HepG2 (cell line): ENCODE data around the gene HNRNPM. TPM values are rescaled to one million over a fixed set of nuclear protein-coding genes. Genes with fewer than 3 reads are reported as not detected.
A peak's percentile ranks its signal among the peaks of the same experiment; 100 is the strongest.

ENCODE experiments used
- AGO1 ChIP-seq: fragments of 200-400 bp; formaldehyde crosslinking; IDR thresholded peaks from 2 replicates; pipeline ENCODE4 v1.6.1; 2017; ENCODE audit warnings: mild to moderate bottlenecking, low read depth, low read length, moderate library complexity; ENCODE audit not compliant: poor library complexity, severe bottlenecking
- ARNT ChIP-seq: fragments of 450-650 bp; IDR thresholded peaks from 2 replicates; pipeline ENCODE4 v1.6.1; 2017
- FOXC1 ChIP-seq: sonication (generic); formaldehyde crosslinking; IDR thresholded peaks from 2 replicates; pipeline ENCODE4 v1.8.0; 2022; ENCODE audit warnings: mild to moderate bottlenecking, missing genetic modification reagents, borderline replicate concordance
- GPN1 ChIP-seq: sonication (generic); formaldehyde crosslinking; IDR thresholded peaks from 2 replicates; pipeline ENCODE4 v1.5.1; 2020; ENCODE audit warnings: missing genetic modification reagents, borderline replicate concordance
- HES4 ChIP-seq: sonication (generic); formaldehyde crosslinking; IDR thresholded peaks from 2 replicates; pipeline ENCODE4 v1.9.0; 2021; ENCODE audit warnings: mild to moderate bottlenecking, missing genetic modification reagents, borderline replicate concordance
- MXD4 ChIP-seq: IDR thresholded peaks from 2 replicates; pipeline ENCODE4 v1.6.1; 2016; ENCODE audit warnings: mild to moderate bottlenecking, missing biosample characterization, missing genetic modification reagents
- NCOA5 ChIP-seq: sonication (generic); formaldehyde crosslinking; IDR thresholded peaks from 2 replicates; pipeline ENCODE4 v1.4.0; 2020; ENCODE audit warnings: missing genetic modification reagents
- REPIN1 ChIP-seq: sonication (generic); formaldehyde crosslinking; IDR thresholded peaks from 2 replicates; pipeline ENCODE4 v1.8.0; 2022; ENCODE audit warnings: missing genetic modification reagents, low read depth, mild to moderate bottlenecking, borderline replicate concordance
- REXO4 ChIP-seq: sonication (generic); formaldehyde crosslinking; IDR thresholded peaks from 2 replicates; pipeline ENCODE4 v1.8.0; 2022; ENCODE audit warnings: missing genetic modification reagents, mild to moderate bottlenecking, borderline replicate concordance
- SIX4 ChIP-seq: sonication (generic); formaldehyde crosslinking; IDR thresholded peaks from 2 replicates; pipeline ENCODE4 v1.4.0; 2020; ENCODE audit warnings: missing genetic modification reagents
- YEATS2 ChIP-seq: sonication (generic); formaldehyde crosslinking; IDR thresholded peaks from 2 replicates; pipeline ENCODE4 v1.4.0; 2020; ENCODE audit warnings: missing genetic modification reagents, borderline replicate concordance
- ZBTB33 ChIP-seq: sonication (generic); formaldehyde crosslinking; IDR thresholded peaks from 2 replicates; pipeline ENCODE4 v1.4.0; 2020; ENCODE audit warnings: missing genetic modification reagents
- ZFP37 ChIP-seq: sonication (generic); formaldehyde crosslinking; IDR thresholded peaks from 2 replicates; pipeline ENCODE4 v1.4.0; 2020; ENCODE audit warnings: missing genetic modification reagents, borderline replicate concordance
- ZNF230 ChIP-seq: sonication (generic); formaldehyde crosslinking; IDR thresholded peaks from 2 replicates; pipeline ENCODE4 v1.4.0; 2020; ENCODE audit warnings: mild to moderate bottlenecking, missing genetic modification reagents
- ZNF296 ChIP-seq: sonication (generic); formaldehyde crosslinking; conservative IDR thresholded peaks from 2 replicates; pipeline ENCODE4 v1.5.0; 2020; ENCODE audit warnings: mild to moderate bottlenecking, missing genetic modification reagents
- ZNF331 ChIP-seq: sonication (generic); formaldehyde crosslinking; IDR thresholded peaks from 2 replicates; pipeline ENCODE4 v1.4.0; 2020; ENCODE audit warnings: missing genetic modification reagents
- ZNF496 ChIP-seq: sonication (generic); formaldehyde crosslinking; IDR thresholded peaks from 2 replicates; pipeline ENCODE4 v1.8.1; 2023; ENCODE audit warnings: mild to moderate bottlenecking, moderate library complexity, missing genetic modification reagents; ENCODE audit not compliant: insufficient replicate concordance
- ZNF749 ChIP-seq: sonication (generic); formaldehyde crosslinking; IDR thresholded peaks from 2 replicates; pipeline ENCODE4 v1.8.0; 2022; ENCODE audit warnings: mild to moderate bottlenecking, missing genetic modification reagents, moderate library complexity, borderline replicate concordance
- ZNF777 ChIP-seq: sonication (generic); formaldehyde crosslinking; IDR thresholded peaks from 2 replicates; pipeline ENCODE4 v1.4.0; 2020; ENCODE audit warnings: missing genetic modification reagents
- ZNF781 ChIP-seq: sonication (generic); formaldehyde crosslinking; IDR thresholded peaks from 2 replicates; pipeline ENCODE4 v1.5.1; 2020; ENCODE audit warnings: borderline replicate concordance, mild to moderate bottlenecking, missing genetic modification reagents; ENCODE audit errors: not compliant biosample characterization
- ZNF792 ChIP-seq: IDR thresholded peaks from 2 replicates; pipeline ENCODE4 v1.6.1; 2016
- ZNF839 ChIP-seq: sonication (generic); formaldehyde crosslinking; IDR thresholded peaks from 2 replicates; pipeline ENCODE4 v1.4.0; 2020; ENCODE audit warnings: missing genetic modification reagents, mild to moderate bottlenecking, borderline replicate concordance
- ZNF850 ChIP-seq: sonication (generic); formaldehyde crosslinking; conservative IDR thresholded peaks from 2 replicates; pipeline ENCODE4 v1.9.0; 2021; ENCODE audit warnings: mild to moderate bottlenecking, missing genetic modification reagents
- polyA plus RNA-seq, 8 experiments: library from polyadenylated mRNA; depleted of rRNA in 3 of 8; stranded (reverse) in 7 of 8; unstranded in 1 of 8; fragments of >200 nt; fragmentation: Illumina TruSeq in 4 of 8; extraction: Trizol in 4 of 8; gene quantifications; 2 replicates each; pipeline versions ENCODE4 v1.2.1 to v1.2.3, GENCODE V29; 2011 to 2016; ENCODE audit warnings: low read depth in 4 of 8, missing spikeins in 1 of 8, mixed read lengths in 1 of 8; ENCODE audit not compliant: insufficient read depth in 1 of 8
- total RNA-seq, 5 experiments: library from RNA; depleted of rRNA; stranded (reverse); fragments of >200 nt; fragmentation: Illumina TruSeq; extraction: Trizol; gene quantifications; 2 replicates each; pipeline ENCODE4 v1.2.3, GENCODE V29; 2016; ENCODE audit warnings: low read depth in 1 of 5
- TF ChIP-seq, protein P1 (sequence below), 2 experiments: sonication (generic) in 1 of 2; formaldehyde crosslinking in 1 of 2; IDR thresholded peaks; 2 replicates each; pipeline versions ENCODE4 v1.4.0 to v1.6.1; 2016 to 2020; ENCODE audit warnings: borderline replicate concordance in 1 of 2, low read depth in 1 of 2, mild to moderate bottlenecking in 1 of 2, missing genetic modification reagents in 1 of 2

Gene HNRNPM
- total and polyA plus RNA-seq, 2 of the 13 experiments (the other 11 are each of a cell fraction or from before 2014, with no cell fraction given): 56.7 to 102 TPM

DNA sequence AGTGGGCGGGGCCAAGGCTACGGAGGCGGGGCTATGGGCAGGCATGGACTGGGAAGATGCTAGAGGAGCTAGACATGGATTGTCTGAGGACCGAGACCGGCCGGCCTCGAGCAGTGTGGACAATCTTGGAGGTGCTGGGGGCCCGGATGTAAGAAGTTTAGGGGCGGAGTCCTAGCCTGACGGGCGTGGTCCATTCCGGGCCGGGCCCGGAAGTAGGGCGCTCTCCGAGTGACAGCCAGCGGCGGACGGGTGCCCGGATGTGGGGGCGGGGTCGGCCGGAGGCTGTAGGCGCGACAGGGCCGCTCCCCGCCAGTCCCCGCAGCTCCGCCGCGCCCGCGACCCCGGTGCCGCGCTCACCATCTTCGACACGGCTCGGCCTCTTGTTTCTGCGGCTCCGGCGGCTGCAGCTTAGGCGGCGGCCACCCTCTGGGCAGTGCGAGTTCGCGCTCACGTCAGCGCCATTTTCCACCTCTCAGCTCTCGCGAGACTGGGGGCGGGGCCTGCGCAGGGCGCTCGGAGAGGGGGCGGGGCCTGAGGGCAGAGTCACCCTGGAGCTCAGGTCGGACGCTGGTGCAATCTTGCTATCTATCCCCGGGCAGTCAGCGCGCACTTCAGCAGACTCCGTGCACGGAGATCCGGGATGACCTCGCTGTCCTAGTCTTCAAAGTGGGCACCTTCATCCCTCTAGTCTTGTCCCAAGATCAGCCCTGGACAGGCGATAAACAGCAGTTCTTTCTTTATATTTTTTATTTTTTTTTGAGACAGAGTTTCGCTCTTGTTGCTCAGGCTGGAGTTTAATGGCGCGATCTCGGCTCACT, 69.1 kb downstream of the HNRNPM start, which contains the start of gene ZNF414 (continued):
- TF ChIP-seq REPIN1 (0 out of 2 replicates have a peak, but pooled peaks have one; percentile 62), FOXC1 (CRISPR knock-in tag) (peak; percentile 3; the same call in 1 of the 2 replicates), ZNF331 (CRISPR knock-in tag) (no peak), ZNF777 (CRISPR knock-in tag) (peak; percentile 64), ZNF850 (CRISPR knock-in tag) (no peak; the same call in 1 of the 2 replicates), ZNF296 (CRISPR knock-in tag) (no peak), ZNF781 (CRISPR knock-in tag) (no peak), HES4 (peak; percentile 62; the same call in 1 of the 2 replicates), ZNF749 (CRISPR knock-in tag) (no peak), REXO4 (no peak), GPN1 (CRISPR knock-in tag) (no peak; the same call in 1 of the 2 replicates), MXD4 (no peak; the same call in 1 of the 2 replicates), ARNT (no peak), ZNF230 (CRISPR knock-in tag) (peak; percentile 75; the same call in 1 of the 2 replicates), SIX4 (CRISPR knock-in tag) (no peak), ZNF792 (no peak), ZNF839 (no peak), YEATS2 (CRISPR knock-in tag) (peak; percentile 45), AGO1 (no peak), ZFP37 (no peak), ZBTB33 (CRISPR knock-in tag) (no peak), NCOA5 (no peak), ZNF496 (no peak)
- TF ChIP-seq, protein P1, sequence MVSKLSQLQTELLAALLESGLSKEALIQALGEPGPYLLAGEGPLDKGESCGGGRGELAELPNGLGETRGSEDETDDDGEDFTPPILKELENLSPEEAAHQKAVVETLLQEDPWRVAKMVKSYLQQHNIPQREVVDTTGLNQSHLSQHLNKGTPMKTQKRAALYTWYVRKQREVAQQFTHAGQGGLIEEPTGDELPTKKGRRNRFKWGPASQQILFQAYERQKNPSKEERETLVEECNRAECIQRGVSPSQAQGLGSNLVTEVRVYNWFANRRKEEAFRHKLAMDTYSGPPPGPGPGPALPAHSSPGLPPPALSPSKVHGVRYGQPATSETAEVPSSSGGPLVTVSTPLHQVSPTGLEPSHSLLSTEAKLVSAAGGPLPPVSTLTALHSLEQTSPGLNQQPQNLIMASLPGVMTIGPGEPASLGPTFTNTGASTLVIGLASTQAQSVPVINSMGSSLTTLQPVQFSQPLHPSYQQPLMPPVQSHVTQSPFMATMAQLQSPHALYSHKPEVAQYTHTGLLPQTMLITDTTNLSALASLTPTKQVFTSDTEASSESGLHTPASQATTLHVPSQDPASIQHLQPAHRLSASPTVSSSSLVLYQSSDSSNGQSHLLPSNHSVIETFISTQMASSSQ (IDR thresholded peaks at IDR 0.05; ENCODE audit: low read depth): no peak
- TF ChIP-seq, protein P1 (CRISPR knock-in tag; IDR thresholded peaks at IDR 0.05; ENCODE audit: borderline replicate concordance): 0 out of 2 replicates have a peak, but pooled peaks have one; percentile 51
